H1 (cell line): ENCODE measurements around the gene MCF2L. TPM values are rescaled to one million over a fixed set of nuclear protein-coding genes. Genes with fewer than 3 reads are reported as not detected.

Source experiments
- SUZ12 ChIP-seq: fragments of 200-600 bp; sonication (generic); IDR thresholded peaks from 2 replicates; pipeline ENCODE4 v1.6.1; 2012; ENCODE audit warnings: mild to moderate bottlenecking, inconsistent platforms, low read length, moderate library complexity, mixed read lengths
- polyA plus RNA-seq, 7 experiments: library from polyadenylated mRNA; depleted of rRNA in 3 of 7; stranded (reverse) in 5 of 7; unstranded in 2 of 7; fragments of >200 nt in 5 of 7; fragments of 200-250 nt in 2 of 7; gene quantifications; 1 replicate in 5 of 7; 2 replicates in 1 of 7; 4 replicates in 1 of 7; pipeline versions ENCODE4 v1.2.1 to v1.2.3, GENCODE V29; 2011 to 2013; ENCODE audit warnings: missing spikeins in 2 of 7, mixed read lengths in 2 of 7
- total RNA-seq: library from RNA; stranded (reverse); fragmentation: NEBNext Ultra II Directional; extraction: Animal tissue kit (Norgen Biotek cat#: 25700); gene quantifications from 2 replicates; pipeline ENCODE4 v1.2.1, GENCODE V29; 2021

Gene MCF2L
- total and polyA plus RNA-seq, 2 of the 8 experiments (the other 6 are each of a cell fraction or from before 2014, with no cell fraction given), result 10.1 to 24.4 TPM

DNA sequence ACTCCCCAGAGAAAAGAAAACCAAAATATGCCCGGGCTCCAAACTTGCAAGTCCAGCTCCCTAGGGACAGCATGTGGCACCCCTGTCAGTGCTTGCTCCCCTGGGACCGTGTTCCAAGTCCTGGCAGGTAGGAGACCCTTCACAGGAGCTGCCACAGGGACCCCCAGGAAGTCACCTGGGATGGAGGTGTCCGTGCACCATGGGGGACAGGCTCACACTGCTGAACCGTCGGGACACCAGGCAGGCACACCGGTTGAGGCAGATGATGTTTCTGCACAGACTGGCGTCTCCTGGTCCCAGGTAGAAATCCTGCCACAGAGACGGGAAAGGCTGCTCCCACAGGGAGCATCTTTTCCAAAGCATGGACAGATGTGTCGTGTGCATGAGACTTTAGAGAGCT, 177.7 kb downstream of the MCF2L start (continued):
- no peak for TF ChIP-seq SUZ12
